ENCODE data around the gene CD74. TPM values are rescaled to one million over a fixed set of nuclear protein-coding genes. Genes with fewer than 3 reads are reported as not detected.
A peak's percentile ranks its signal among the peaks of the same experiment; 100 is the strongest.

Gene CD74
- total RNA-seq, 6 donors from 2014 or later, result 957 to 4,783 (median 3,180) TPM

DNA sequence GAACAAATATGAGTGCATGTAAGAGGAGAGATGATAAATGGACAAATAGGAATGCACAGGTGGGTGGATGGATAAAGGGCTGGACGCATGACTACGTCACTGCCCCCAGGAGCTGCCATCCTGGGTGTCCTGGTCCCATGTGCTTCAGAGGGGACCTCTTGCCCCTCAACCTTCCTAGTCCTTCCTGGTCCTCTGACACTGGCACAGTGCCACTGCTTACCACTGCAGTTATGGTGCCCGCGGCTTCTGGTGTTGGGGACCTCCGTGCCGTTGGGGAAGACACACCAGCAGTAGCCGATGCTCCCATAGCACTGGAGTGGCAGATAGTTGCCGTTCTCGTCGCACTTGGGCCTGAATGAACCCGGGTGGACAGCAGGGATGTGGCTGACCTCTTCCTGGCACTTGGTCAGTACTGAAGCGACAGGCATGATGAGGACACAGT, 9.8 kb downstream of the CD74 start:
- H3K4me3 ChIP-seq, result no peak overlapping the region
- DNase-seq (no peak), ATAC-seq (ENCODE audit: low FRiP score in 2 of 2) (no peak)
- 94% methylated on average over 12 of the region's 12 CpGs for WGBS, 2 donors
- no peaks in the 10 kb centered on the region for H3K9me3 ChIP-seq
- peaks cover 9 to 21% (median 13%) of the 10 kb centered on the region in 4 donors for H3K4me1 ChIP-seq
- H3K36me3 ChIP-seq, result peaks cover 53 to 99% (median 90%) of the 10 kb centered on the region in 4 donors
- TF ChIP-seq POLR2AphosphoS5 (IDR thresholded peaks at IDR 0.05) (no peak), POLR2A (IDR thresholded peaks at IDR 0.05) (no peak), EP300 (IDR thresholded peaks at IDR 0.05) (no peak)
- TF ChIP-seq, protein P1, sequence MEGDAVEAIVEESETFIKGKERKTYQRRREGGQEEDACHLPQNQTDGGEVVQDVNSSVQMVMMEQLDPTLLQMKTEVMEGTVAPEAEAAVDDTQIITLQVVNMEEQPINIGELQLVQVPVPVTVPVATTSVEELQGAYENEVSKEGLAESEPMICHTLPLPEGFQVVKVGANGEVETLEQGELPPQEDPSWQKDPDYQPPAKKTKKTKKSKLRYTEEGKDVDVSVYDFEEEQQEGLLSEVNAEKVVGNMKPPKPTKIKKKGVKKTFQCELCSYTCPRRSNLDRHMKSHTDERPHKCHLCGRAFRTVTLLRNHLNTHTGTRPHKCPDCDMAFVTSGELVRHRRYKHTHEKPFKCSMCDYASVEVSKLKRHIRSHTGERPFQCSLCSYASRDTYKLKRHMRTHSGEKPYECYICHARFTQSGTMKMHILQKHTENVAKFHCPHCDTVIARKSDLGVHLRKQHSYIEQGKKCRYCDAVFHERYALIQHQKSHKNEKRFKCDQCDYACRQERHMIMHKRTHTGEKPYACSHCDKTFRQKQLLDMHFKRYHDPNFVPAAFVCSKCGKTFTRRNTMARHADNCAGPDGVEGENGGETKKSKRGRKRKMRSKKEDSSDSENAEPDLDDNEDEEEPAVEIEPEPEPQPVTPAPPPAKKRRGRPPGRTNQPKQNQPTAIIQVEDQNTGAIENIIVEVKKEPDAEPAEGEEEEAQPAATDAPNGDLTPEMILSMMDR (IDR thresholded peaks at IDR 0.05), result no peak
- no peak overlapping the region for H3K27ac ChIP-seq
- H3K27me3 ChIP-seq, result no peaks in the 10 kb centered on the region

DNA sequence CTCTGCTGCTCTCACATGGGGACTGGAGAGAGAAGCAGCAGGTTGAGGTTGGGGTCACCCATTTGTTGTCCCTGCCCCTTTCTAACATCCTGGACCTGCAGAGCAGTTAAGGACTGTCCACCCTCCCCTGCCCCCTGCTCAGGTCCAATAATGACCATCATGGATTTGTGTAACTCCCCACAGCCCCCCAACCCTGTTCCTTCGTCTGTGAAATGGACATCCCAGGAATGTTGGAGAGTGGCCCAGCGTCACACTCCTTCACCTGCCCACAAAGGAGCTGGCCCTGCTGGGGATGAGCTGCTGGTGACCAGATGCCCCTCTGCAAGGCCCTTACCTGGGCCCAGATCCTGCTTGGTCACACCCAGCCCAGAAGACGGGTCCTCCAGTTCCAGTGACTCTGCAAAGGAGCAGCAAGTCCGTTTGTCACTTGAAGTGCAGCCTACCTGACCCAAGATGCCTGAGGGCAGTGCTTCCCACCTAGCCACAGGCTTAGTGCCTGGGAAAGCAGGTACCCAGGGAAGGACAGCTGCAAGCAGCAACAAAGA, 10.4 kb downstream of the CD74 start:
- WGBS, 2 donors, result 50 to 70% methylated on average over 1 to 4 of the region's 4 CpGs

DNA sequence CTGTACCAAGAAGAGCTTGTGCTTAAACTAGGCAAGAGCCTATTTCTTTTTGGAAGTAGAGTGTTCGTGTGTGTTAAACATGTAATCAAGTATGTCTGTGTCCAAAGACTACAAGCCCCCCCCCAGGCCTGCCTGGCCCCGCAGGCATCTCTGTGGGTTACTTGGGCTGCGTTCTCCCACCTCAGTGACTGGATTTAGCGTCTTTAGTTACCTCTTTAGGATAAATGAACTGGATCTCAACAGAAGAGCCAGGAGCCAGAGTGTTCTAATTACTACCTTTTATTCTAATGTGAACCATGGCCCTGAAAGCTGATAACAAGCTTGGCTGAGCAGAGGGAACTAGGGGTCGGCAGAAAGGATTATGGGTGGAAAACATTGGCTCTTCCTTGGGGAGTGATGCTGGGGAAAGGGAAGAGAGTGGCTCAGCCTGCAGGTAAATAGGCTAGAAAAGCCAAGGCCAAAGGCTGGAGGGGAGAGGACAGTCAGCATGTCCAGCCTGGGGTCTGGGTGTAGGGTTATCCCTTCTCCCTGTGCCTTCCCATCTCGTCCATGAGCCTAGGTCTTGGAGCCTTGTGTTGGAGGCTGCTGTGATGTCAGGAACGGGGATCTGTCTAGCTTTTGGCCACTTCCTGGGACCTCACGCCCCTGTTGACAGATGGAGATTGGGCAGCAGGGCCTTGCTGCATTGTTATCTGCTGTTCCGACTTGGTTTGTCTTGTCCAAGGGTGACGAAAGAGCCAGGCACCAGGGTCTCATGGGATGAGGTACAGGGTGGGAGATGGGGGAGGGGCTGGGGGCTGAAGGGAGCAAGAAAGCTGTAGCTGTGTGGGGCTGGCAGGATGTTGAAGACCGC, 11.1 kb downstream of the CD74 start:
- 84% methylated on average over 11 of the region's 11 CpGs for WGBS, 2 donors
- H3K4me1 ChIP-seq, result peaks cover 0 to 8% (median 2%) of the 10 kb centered on the region in 4 donors
- peaks cover 49 to 99% (median 92%) of the 10 kb centered on the region in 4 donors for H3K36me3 ChIP-seq
- H3K27me3 ChIP-seq, result no peaks in the 10 kb centered on the region
- DNase-seq, result no peak
- no peaks in the 10 kb centered on the region for H3K9me3 ChIP-seq
- H3K4me3 ChIP-seq, result no peak overlapping the region
- TF ChIP-seq EP300 (IDR thresholded peaks at IDR 0.05) (no peak), POLR2AphosphoS5 (IDR thresholded peaks at IDR 0.05) (peak in 1 of 2 donors; percentile 6)
- ATAC-seq (ENCODE audit: low FRiP score in 2 of 2), result no peak
- peak overlapping the region in 2 of 4 donors; percentile 18 to 39 for H3K27ac ChIP-seq

More for the DNA sequence above, 10.4 kb downstream of the CD74 start:
- Histone ChIP-seq H3K4me3 (no peak overlapping the region), H3K36me3 (peaks cover 53 to 100% (median 94%) of the 10 kb centered on the region in 4 donors), H3K4me1 (peaks cover 3 to 15% (median 7%) of the 10 kb centered on the region in 4 donors), H3K27ac (peak overlapping the region in 1 of 4 donors; percentile 39), H3K9me3 (no peaks in the 10 kb centered on the region), H3K27me3 (no peaks in the 10 kb centered on the region)
- TF ChIP-seq POLR2AphosphoS5 (IDR thresholded peaks at IDR 0.05) (no peak), POLR2A (IDR thresholded peaks at IDR 0.05) (no peak), EP300 (IDR thresholded peaks at IDR 0.05) (no peak)
- TF ChIP-seq, protein P1 (IDR thresholded peaks at IDR 0.05), result no peak
- DNase-seq, result no peak
- no peak for ATAC-seq (ENCODE audit: low FRiP score in 2 of 2)

DNA sequence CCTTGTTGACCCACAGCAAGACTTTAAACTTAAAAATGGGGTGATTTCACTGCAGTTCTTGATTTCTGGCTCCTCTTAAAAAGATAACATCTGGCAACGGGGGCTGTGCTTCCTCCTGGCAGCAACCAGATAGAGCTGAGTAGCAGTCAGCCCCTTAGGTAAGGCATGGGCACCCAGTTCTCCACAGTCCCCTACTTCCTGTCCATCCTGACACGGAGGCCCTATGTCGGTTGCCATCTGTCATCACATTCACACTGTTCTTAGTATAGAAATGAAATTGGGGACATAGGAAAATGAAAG, 11.7 kb downstream of the CD74 start:
- no peaks in the 10 kb centered on the region for H3K9me3 ChIP-seq
- ATAC-seq (ENCODE audit: low FRiP score in 2 of 2), result no peak
- WGBS, 2 donors, result 44 to 51% methylated on average over 3 of the region's 3 CpGs

More for the DNA sequence above, 11.7 kb downstream of the CD74 start:
- DNase-seq, result no peak
- no peaks in the 10 kb centered on the region for H3K27me3 ChIP-seq
- H3K4me1 ChIP-seq, result peaks cover 0 to 8% (median 2%) of the 10 kb centered on the region in 4 donors
- TF ChIP-seq POLR2A (IDR thresholded peaks at IDR 0.05) (no peak), EP300 (IDR thresholded peaks at IDR 0.05) (no peak), POLR2AphosphoS5 (IDR thresholded peaks at IDR 0.05) (no peak)
- TF ChIP-seq, protein P1 (IDR thresholded peaks at IDR 0.05), result no peak
- H3K4me3 ChIP-seq, result no peak overlapping the region
- H3K36me3 ChIP-seq, result peaks cover 47 to 99% (median 93%) of the 10 kb centered on the region in 4 donors
- peak overlapping the region in 1 of 4 donors; percentile 18 for H3K27ac ChIP-seq
